Peyer's patch (tissue), 4 donors: ENCODE data around the gene SPOCD1. TPM values are rescaled to one million over a fixed set of nuclear protein-coding genes. Genes with fewer than 3 reads are reported as not detected.
A peak's percentile ranks its signal among the peaks of the same experiment; 100 is the strongest.

Source experiments
- DNase-seq, 3 donors: peaks; one replicate each; pipeline ENCODE4 v3.0.0-alpha.2; 2017 to 2019
- H3K27ac ChIP-seq, 4 donors: fragments of 200-600 bp; sonication (generic); one replicate each; pipeline ENCODE4 v1.5.1; 2016 to 2019
- H3K27me3 ChIP-seq, 2 donors: fragments of 200-600 bp; sonication (generic); one replicate each; pipeline ENCODE4 v1.5.1; 2019
- H3K36me3 ChIP-seq, 3 donors: fragments of 200-600 bp; sonication (generic); one replicate each; pipeline ENCODE4 v1.5.1; 2016 to 2019
- H3K4me1 ChIP-seq, 4 donors: fragments of 200-600 bp; sonication (generic); one replicate each; pipeline ENCODE4 v1.5.1; 2016 to 2019
- H3K4me3 ChIP-seq, 4 donors: fragments of 200-600 bp; sonication (generic); 1 replicate in 3 of 4; 2 replicates in 1 of 4; pipeline ENCODE4 v1.5.1; 2016 to 2019; ENCODE audit warnings: mild to moderate bottlenecking in 1 of 4
- H3K9me3 ChIP-seq, 4 donors: fragments of 200-600 bp; sonication (generic); one replicate each; pipeline ENCODE4 v1.5.1; 2016 to 2019; ENCODE audit warnings: mild to moderate bottlenecking in 1 of 4
- CTCF ChIP-seq, 6 experiments: fragments of 450-650 bp in 4 of 6; fragments of 200-600 bp in 2 of 6; sonication (generic) in 1 of 6; IDR thresholded peaks; one replicate each; pipeline ENCODE4 v1.5.1; 2017 to 2019; ENCODE audit warnings: antibody characterized with exemption in 6 of 6, mild to moderate bottlenecking in 3 of 6, moderate library complexity in 1 of 6
- POLR2A ChIP-seq, 2 donors: fragments of 450-650 bp; IDR thresholded peaks; one replicate each; pipeline ENCODE4 v1.5.1; 2017; ENCODE audit warnings: antibody characterized with exemption in 2 of 2, mild to moderate bottlenecking in 2 of 2, moderate library complexity in 2 of 2
- total RNA-seq, 4 donors: library from RNA; depleted of rRNA; stranded (reverse); fragments of >200 nt; gene quantifications; one replicate each; pipeline ENCODE4 v1.1.0, GENCODE V29; 2016

The SPOCD1 gene
- total RNA-seq, 4 donors from 2014 or later, result 0.80 to 3.3 TPM; not detected in 2

- H3K9me3 ChIP-seq, result no peaks in the 10 kb centered on the region
- H3K27ac ChIP-seq, result no peak overlapping the region
- H3K4me1 ChIP-seq, result peaks cover 0 to 10% (median 0%) of the 10 kb centered on the region in 4 donors
- no peaks in the 10 kb centered on the region for H3K27me3 ChIP-seq
- no peak for TF ChIP-seq CTCF (IDR thresholded peaks at IDR 0.05)
- no peak for TF ChIP-seq POLR2A (IDR thresholded peaks at IDR 0.05)
- peak in 1 of 3 donors; percentile 47 for DNase-seq
- H3K4me3 ChIP-seq, result no peak overlapping the region
- no peaks in the 10 kb centered on the region for H3K36me3 ChIP-seq
These were observed 34.0 kb downstream of the SPOCD1 start for GRCh38 chr1:31781756-31782371.

- peaks cover 0 to 10% (median 0%) of the 10 kb centered on the region in 4 donors for H3K4me1 ChIP-seq
- H3K9me3 ChIP-seq, result no peaks in the 10 kb centered on the region
- no peaks in the 10 kb centered on the region for H3K27me3 ChIP-seq
- H3K27ac ChIP-seq, result no peak overlapping the region
- H3K36me3 ChIP-seq, result no peaks in the 10 kb centered on the region
- DNase-seq, result no peak
- H3K4me3 ChIP-seq, result no peak overlapping the region
- TF ChIP-seq POLR2A (IDR thresholded peaks at IDR 0.05) (no peak), CTCF (IDR thresholded peaks at IDR 0.05) (no peak)
These were observed 34.6 kb downstream of the SPOCD1 start for GRCh38 chr1:31781138-31781755.

GRCh38 chr1:31780632-31781031, 35.2 kb downstream of the SPOCD1 start:
- Histone ChIP-seq H3K4me1 (peaks cover 0 to 10% (median 0%) of the 10 kb centered on the region in 4 donors), H3K36me3 (no peaks in the 10 kb centered on the region), H3K4me3 (no peak overlapping the region), H3K27ac (no peak overlapping the region), H3K9me3 (no peaks in the 10 kb centered on the region), H3K27me3 (no peaks in the 10 kb centered on the region)
- no peak for DNase-seq
- TF ChIP-seq POLR2A (IDR thresholded peaks at IDR 0.05) (no peak), CTCF (IDR thresholded peaks at IDR 0.05) (no peak)

- no peak overlapping the region for H3K4me3 ChIP-seq
- no peak for DNase-seq
- no peak overlapping the region for H3K27ac ChIP-seq
- no peaks in the 10 kb centered on the region for H3K36me3 ChIP-seq
- peaks cover 0 to 10% (median 0%) of the 10 kb centered on the region in 4 donors for H3K4me1 ChIP-seq
- H3K9me3 ChIP-seq, result no peaks in the 10 kb centered on the region
- peaks cover 0 to 5% of the 10 kb centered on the region in 2 donors for H3K27me3 ChIP-seq
- TF ChIP-seq POLR2A (IDR thresholded peaks at IDR 0.05) (no peak), CTCF (IDR thresholded peaks at IDR 0.05) (no peak)
These were observed 36.1 kb downstream of the SPOCD1 start for GRCh38 chr1:31779687-31780086.

GRCh38 chr1:31778763-31779488, 36.9 kb downstream of the SPOCD1 start:
- H3K27ac ChIP-seq, result no peak overlapping the region
- H3K36me3 ChIP-seq, result no peaks in the 10 kb centered on the region
- no peak overlapping the region for H3K4me3 ChIP-seq
- H3K9me3 ChIP-seq, result no peaks in the 10 kb centered on the region
- peaks cover 0 to 7% of the 10 kb centered on the region in 2 donors for H3K27me3 ChIP-seq
- TF ChIP-seq POLR2A (IDR thresholded peaks at IDR 0.05) (no peak), CTCF (IDR thresholded peaks at IDR 0.05) (no peak)
- DNase-seq, result no peak
- peaks cover 0 to 10% (median 0%) of the 10 kb centered on the region in 4 donors for H3K4me1 ChIP-seq
